ENCODE results near the gene CA7.

The CA7 gene

DNA sequence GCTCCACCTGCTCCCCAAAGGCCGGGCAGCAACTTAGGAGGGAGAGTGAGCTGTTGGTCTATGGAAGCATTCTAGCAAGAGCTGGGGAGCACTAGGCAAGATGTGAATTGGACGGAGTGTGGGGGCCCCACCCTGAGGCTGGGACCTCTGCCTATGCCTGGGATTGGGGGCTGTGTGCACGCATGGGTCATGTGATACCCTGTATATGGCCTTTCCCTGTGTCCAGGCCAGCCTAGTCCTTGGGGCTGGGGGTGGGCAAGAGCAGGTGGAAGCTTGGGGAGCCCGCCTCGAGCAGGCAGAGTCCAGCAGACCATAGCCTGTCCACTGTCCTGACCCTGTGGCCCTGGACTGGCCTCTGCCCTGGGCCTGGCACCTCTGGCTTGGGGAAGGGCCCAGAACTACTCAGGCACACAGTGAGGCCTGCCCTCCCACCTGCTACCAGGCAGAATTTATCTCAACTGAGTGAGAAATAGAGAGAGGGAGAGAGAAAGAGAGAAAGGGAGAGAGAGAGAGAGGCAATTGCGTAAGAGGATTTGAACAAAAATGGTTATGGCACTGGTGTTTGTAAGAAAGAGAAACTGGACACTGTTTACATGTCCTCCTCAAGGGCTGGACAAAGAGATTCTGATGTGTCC lies 55.2 kb downstream of the CA7 start:
- DNase-seq: no peak

DNA sequence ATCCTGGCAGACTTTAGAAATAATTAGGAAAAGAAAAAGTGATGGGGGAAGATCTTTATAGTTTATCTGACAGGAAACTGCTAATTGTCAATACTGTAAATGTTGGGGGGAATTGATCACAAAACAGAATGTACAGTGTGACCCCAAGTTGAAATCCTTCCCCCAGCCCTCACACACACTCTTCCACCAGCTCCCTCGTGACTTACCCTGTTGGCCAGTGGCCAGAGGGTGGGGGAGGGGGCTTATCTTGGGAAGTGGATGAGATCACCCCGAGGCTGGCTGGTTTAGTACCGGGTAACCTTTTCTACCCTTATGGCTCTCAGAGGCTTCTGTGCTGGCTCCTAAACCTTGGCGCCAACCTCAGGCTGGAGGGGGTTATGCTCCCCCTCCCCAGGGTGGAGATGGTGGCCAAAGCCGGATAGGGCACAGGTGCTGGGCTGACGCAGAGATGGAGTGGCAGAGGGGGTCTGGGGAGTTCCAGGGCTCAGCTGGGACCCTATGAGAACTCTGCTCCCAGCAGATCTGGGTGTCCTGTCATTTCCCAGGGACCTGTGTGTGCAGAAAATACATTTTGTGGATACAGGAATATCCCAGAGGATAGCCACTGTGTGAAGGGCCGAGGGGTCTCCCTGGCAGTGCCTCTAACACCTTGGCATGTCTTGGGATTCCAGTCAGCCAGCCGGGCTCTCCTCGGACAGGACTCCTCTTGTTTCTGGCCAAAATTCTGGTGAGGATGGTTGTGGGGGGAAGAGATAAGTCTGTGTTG lies 55.9 kb downstream of the CA7 start:
- peak; percentile 65 for DNase-seq

DNA sequence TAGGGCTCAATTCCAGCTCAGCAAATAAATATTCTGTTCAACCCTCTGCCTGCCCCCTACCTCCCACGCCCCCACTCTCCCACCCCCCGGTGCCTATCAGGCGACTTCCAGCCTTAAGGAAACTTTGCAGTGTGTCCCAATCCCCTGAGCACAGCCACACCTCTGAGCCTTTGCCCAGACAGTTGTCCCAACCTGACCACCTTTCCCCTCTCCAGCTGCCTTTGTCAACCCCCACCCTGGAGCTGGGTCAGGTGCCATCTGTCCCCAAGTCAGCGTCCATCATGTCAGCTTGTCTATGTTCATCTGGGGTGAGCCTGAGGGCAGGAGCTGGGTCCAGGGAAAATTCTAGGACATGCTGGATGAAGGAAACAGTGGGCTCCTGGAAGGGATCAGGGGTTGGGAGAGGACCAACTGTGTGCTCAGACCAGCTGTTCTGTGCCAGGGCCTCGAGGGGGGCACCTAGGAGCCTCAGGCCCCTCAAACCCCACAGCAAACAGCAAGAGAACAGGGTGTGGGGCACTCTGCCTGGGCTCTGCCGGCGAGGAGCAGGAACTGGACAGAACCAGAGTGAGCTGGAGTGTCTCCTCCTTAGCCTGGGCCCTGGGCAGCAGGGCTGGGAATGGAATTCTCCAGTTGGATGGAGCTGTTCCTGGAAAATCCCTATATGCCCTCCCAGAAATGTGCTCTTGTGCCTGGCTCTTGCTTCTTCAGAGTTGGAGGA lies 56.7 kb downstream of the CA7 start:
- no peak for DNase-seq

DNA sequence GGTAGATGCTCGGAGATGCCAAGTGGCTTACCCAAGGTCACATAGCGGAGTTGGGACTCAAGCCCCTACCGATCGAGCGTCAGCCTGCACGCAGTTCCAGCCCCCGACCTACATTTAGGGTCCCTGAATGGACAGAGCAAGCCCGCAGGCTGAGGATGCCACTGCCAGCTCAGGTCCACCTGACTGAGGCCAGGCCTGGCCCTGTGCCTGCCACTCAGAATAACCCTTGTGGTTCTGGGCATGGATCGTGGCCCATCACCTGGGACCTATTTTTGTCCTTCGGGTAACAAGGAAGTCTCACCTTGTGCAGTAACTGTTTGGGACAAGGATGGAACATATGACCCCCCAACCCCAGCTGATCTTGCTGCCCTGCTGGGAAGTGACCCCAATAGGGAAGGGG lies 57.4 kb downstream of the CA7 start:
- DNase-seq: no peak

DNA sequence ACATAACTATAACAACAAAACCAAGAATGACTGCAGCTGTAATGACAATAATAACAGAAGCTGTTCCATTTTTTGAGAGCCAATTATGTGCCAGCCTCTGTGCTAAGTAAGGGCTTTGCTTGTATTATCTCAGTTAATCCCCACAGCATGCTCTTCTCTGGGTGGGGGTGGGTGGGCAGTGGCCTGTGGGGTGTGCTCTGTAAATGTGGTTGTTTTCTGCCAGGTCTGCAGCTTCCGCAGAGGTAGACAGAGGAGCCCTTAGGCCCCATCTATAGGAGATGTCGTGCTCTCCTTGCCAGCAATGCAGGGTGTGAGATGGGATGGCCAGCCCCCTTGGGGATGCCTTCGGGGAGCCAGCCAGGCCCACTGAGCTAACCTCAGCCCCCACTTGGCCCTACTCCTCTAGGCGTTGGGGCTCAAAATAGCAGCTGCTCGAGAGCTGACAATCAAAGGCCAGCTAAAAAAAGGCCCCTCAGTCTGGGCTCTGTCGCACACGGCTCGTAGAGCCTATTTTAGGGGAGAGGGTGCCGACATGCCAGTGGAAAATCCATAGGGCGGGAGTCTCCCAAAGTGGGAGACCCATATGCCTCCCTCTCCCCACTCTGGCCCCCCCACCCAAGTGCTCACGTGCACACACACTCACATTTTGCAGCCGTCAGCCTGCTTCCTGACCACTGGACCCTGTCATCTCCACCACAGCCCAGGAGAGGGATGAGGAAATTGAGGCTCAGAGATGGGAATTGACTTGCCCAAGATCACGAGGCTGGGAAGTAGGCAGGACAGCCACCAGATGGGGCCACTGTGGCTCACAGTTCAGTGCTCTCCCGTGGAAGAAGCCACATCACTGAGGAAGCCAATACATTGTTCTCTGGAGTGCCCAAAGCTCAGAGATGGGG lies 58.7 kb downstream of the CA7 start:
- no peak for DNase-seq

Data from left hindlimb (tissue), 1 donor.